ENCODE measurements around the gene ANKS1A. TPM values are rescaled to one million over a fixed set of nuclear protein-coding genes. Genes with fewer than 3 reads are reported as not detected.
A peak's percentile ranks its signal among the peaks of the same experiment; 100 is the strongest.
"Not testable (repeated sequence)": the region's sequence is repeated elsewhere in the genome, so short reads cannot be mapped to it uniquely, and the experiment has no call there.

ANKS1A gene
- total and polyA plus RNA-seq, 7 donors, result 3.9 to 12.4 (median 6.1) TPM

- intact Hi-C loops (cut with DNase I), result no loop called here
- DNase-seq, result no peak
- no peaks in the 10 kb centered on the region for H3K27me3 ChIP-seq (ENCODE audit: insufficient read depth in 3 of 3, low read length in 2 of 3)
- no peak for ATAC-seq
- no peaks in the 10 kb centered on the region for H3K9me3 ChIP-seq
- WGBS, 3 donors, result 53 to 77% (median 69%) methylated on average over 1 of the region's 1 CpG
- H3K36me3 ChIP-seq (ENCODE audit: insufficient read depth in 1 of 2, low read depth in 1 of 2), result no peaks in the 10 kb centered on the region
- no peak overlapping the region for H3K27ac ChIP-seq
- TF ChIP-seq CTCF (IDR thresholded peaks at IDR 0.05), result no peak
- H3K4me3 ChIP-seq, result no peak overlapping the region
- peaks cover 14% of the 10 kb centered on the region for H3K4me1 ChIP-seq
These were observed 5.6 kb downstream of the ANKS1A start for GRCh38 chr6:34894693-34895092.

- Histone ChIP-seq H3K4me1 (peaks cover 7% of the 10 kb centered on the region), H3K36me3 (ENCODE audit: insufficient read depth in 1 of 2, low read depth in 1 of 2) (no peaks in the 10 kb centered on the region), H3K27me3 (ENCODE audit: insufficient read depth in 3 of 3, low read length in 2 of 3) (no peaks in the 10 kb centered on the region), H3K4me3 (no peak overlapping the region), H3K9me3 (no peaks in the 10 kb centered on the region), H3K27ac (no peak overlapping the region)
- ATAC-seq (no peak), DNase-seq (no peak)
- WGBS, 3 donors, result 43 to 57% (median 56%) methylated on average over 1 of the region's 1 CpG
- intact Hi-C loops (cut with DNase I), result no loop called here
- no peak for TF ChIP-seq CTCF (IDR thresholded peaks at IDR 0.05)
These were observed 8.1 kb downstream of the ANKS1A start for GRCh38 chr6:34897130-34897529.

- intact Hi-C loops (cut with DNase I), result no loop called here
These were observed 8.7 kb downstream of the ANKS1A start for GRCh38 chr6:34897716-34898115.

GRCh38 chr6:34899748-34900147 is 10.7 kb downstream of the ANKS1A start:
- H3K9me3 ChIP-seq; intact Hi-C loops (cut with DNase I); ATAC-seq; DNase-seq; H3K36me3 ChIP-seq (ENCODE audit: insufficient read depth in 1 of 2, low read depth in 1 of 2); H3K4me1 ChIP-seq; H3K27ac ChIP-seq; H3K27me3 ChIP-seq (ENCODE audit: insufficient read depth in 3 of 3, low read length in 2 of 3); H3K4me3 ChIP-seq: not testable (repeated sequence)
- WGBS, 3 donors, result 86 to 100% (median 100%) methylated on average over 1 of the region's 1 CpG

More at GRCh38 chr6:34897716-34898115, 8.7 kb downstream of the ANKS1A start:
- H3K4me1 ChIP-seq, result peaks cover 7% of the 10 kb centered on the region
- TF ChIP-seq CTCF (IDR thresholded peaks at IDR 0.05), result no peak
- DNase-seq, result no peak
- no peaks in the 10 kb centered on the region for H3K36me3 ChIP-seq (ENCODE audit: insufficient read depth in 1 of 2, low read depth in 1 of 2)
- H3K4me3 ChIP-seq, result no peak overlapping the region
- H3K9me3 ChIP-seq, result no peaks in the 10 kb centered on the region
- no peak overlapping the region for H3K27ac ChIP-seq
- no peaks in the 10 kb centered on the region for H3K27me3 ChIP-seq (ENCODE audit: insufficient read depth in 3 of 3, low read length in 2 of 3)
- ATAC-seq, result peak in 2 of 4 donors; percentile 47 to 48
- WGBS, 3 donors, result 91 to 97% (median 92%) methylated on average over 1 of the region's 1 CpG

- Histone ChIP-seq H3K9me3 (no peaks in the 10 kb centered on the region), H3K4me3 (no peak overlapping the region), H3K36me3 (ENCODE audit: insufficient read depth in 1 of 2, low read depth in 1 of 2) (no peaks in the 10 kb centered on the region), H3K27me3 (ENCODE audit: insufficient read depth in 3 of 3, low read length in 2 of 3) (no peaks in the 10 kb centered on the region), H3K4me1 (peaks cover 7% of the 10 kb centered on the region), H3K27ac (no peak overlapping the region)
- 78 to 91% (median 90%) methylated on average over 4 of the region's 4 CpGs for WGBS, 3 donors
- ATAC-seq (no peak), DNase-seq (no peak)
- TF ChIP-seq CTCF (IDR thresholded peaks at IDR 0.05), result no peak
- intact Hi-C loops (cut with DNase I), result no loop called here
These were observed 11.4 kb downstream of the ANKS1A start for GRCh38 chr6:34900321-34901031.
